SKM-1 (cell line): ENCODE results near the gene ELOVL5.
"Not testable (repeated sequence)": the region's sequence is repeated elsewhere in the genome, so short reads cannot be mapped to it uniquely, and the experiment has no call there.

Experiments
- DNase-seq: peaks from one replicate; lab custom pipeline; 2025; ENCODE audit not compliant: unreplicated experiment; lab: John Stamatoyannopoulos, UW

The ELOVL5 gene, protein sequence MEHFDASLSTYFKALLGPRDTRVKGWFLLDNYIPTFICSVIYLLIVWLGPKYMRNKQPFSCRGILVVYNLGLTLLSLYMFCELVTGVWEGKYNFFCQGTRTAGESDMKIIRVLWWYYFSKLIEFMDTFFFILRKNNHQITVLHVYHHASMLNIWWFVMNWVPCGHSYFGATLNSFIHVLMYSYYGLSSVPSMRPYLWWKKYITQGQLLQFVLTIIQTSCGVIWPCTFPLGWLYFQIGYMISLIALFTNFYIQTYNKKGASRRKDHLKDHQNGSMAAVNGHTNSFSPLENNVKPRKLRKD

DNA sequence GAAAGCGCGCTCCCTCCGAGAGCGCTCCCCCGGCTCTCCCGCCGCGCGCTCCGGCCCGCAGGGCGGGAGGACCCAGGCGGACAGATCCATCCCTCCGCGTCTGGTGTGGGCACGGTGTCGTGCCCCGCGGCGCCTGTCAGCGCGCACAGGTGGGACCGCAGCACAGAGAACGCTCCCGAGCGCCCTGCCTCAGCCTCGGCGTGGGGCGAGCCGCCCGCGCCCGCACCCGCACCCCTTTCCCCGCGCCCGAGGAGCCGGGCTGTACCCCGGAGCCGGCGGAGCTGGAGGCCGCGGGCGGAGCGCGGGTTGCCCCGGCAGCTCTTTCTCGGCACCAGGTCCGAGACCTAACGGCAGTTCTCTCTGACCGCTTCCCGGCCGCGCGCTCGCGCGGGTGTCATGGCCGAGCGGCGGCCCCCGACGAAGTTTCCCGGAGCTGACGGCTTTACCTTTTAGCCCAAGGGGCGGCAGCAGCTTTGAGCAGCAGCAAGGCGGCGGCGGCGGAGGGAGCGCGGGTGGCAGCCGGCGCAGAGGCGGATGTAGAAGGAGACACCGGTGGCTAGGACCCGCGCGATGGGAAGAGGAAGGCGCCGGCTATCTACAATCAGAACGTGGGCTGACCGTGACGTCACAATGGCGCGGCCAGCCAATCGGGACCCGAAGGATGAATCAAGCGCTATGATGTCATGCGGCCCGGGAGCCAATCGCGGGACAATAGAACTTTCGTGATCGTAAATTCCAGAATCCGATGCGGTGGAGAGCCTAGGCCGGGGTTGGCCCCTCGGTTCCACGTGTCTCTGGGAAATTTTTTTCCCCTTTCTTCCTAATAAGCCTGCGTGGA is at the start of gene ELOVL5:
Gene ELOVL5 (minus strand): TSS at position 580 of the 838 bp plus-strand sequence. CDS start 53,251 bp downstream, outside the sequence.
- peak; percentile 70 for DNase-seq

DNA sequence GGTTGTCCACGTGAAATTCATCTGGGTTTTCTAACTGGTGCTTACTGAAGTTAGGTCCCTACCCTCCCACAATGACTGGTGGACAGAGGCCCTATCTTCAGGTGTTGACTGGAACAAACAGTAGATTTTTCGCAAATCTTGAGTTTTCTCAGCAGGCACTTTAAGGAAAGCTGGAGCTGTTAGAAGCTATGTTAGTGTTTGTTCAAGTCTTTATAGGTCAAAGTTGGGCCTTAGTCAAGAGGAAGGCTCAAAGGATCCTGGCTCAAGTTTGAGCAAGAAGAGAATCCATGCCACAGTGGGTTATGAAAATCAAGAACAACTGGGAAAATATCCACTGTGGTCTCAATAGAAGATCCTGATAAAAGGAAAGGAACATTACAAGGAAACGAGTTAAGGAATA is 48.5 kb upstream of the ELOVL5 start:
- no peak for DNase-seq

DNA sequence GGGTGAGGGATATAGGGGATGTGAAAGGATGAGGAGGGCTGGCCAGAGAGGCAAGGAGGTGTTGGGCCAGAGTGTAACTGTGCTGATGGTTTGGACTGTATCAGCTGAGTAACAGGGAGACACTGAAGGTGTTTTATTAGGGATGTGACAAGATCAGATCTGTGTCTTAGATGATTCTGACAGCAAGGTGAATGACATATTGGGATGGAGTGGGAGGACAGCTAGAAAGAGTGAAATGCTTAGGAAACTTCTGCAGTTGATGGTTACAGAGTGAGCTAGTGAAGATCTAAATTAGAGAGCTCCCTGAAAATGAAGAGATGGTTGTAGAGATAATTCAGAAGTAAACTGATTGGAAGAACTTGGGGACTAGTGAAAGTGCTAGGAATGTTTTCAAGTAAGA is 47.2 kb upstream of the ELOVL5 start:
- DNase-seq = no peak

DNA sequence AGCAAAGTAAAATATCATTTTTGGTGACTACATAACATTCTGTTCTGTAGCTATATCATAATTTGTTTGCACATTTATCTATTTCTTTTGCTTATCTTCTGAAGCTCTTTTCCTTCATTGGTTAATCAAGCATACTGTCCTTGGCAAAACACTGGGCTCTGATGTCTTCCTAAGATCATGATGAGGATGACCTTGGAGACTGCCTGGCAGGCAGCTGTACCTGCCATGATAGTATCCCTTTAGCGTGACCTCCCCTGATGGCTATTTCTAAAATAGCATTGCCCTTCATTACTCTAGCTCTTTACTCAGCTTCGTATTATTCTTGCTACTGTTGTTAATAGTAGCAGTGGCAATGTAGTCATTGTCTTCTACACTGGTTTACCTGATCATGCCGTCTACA is 46.0 kb upstream of the ELOVL5 start:
- DNase-seq = no peak

DNA sequence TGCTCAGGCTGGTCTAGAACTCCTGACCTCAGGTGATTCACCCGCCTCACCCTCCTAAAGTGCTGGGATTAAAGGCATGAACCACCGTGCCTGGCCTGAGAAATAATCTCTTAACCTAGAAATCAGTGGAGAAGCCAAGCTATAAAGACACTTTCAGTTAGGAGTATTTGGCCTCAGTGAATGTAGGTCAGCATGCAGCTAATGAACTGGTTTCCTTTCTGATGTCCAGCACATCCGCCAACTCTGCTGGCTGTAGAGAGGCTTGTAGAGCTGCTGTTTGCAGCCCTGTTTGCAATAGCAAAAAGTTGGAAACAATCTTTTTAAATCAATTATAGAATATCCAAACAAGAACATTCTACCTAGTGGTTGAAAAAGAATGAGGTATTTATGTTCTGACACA is 42.4 kb upstream of the ELOVL5 start:
- no peak for DNase-seq

DNA sequence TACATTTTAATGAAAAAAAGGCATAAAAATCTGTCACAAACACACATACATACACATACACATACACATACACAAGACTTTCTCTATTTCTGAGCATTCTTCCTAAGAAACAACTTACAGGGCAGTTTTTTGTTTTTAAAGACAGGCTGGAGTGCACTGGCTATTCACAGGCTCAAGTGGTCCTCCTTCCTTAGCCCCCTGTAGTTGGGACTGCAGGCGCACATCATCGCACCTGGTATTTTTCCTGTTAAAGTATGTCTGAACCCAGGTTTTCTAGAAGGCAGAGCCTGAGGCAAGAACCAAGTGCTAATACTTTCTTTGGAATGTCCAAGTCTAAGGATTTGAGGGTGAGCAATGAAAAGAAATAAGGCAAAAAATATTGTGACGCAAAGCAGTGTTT is 41.3 kb upstream of the ELOVL5 start:
- no peak for DNase-seq

DNA sequence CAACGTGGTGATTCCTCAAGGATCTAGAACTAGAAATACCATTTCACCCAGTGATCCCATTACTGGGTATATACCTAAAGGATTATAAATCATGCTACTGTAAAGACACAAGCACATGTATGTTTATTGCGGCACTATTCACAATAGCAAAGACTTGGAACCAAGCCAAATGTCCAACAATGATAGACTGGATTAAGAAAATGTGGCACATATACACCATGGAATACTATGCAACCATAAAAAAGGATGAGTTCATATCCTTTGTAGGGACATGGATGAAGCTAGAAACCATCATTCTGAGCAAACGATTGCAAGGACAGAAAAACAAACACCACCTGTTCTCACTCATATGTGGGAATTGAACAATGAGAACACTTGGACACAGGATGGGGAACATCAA is 39.9 kb upstream of the ELOVL5 start:
- DNase-seq = not testable (repeated sequence)

DNA sequence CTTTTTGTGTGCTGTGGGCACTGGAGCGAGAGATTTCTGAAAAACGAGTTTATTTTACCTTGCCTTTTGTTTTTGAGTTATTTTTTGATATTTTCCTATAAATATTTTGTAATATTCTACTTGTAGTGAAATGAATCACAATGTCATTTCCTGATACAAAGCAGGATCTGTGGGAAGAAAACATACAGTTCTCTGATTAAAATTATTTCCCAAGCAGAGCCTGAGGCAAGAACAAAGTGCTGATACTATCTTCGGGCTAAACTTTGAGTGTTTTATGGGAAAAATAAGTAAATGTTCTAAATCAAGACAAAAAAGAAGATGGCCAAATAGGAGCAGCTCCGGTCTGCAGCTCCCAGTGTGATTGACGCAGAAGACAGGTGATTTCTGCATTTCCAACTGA is 33.7 kb upstream of the ELOVL5 start:
- no peak for DNase-seq

DNA sequence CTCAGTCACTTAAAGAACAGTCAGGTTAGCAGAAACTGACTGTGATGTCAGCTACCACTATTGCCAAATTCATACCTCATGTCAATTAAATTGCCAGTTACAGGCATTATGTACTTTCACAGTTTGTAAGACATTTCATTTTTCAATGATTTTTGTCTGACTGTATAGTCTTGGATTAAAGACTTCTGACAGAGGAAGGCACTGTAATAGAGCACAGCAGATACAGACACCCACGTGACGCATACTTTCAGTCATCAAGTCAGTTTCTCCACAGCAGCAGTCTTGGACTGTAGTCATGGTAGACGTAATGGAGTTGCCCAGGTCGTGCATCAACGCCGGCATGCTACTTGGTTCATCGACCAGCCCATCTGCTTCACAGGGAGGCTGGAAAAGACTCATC is 29.5 kb upstream of the ELOVL5 start:
- DNase-seq = no peak

DNA sequence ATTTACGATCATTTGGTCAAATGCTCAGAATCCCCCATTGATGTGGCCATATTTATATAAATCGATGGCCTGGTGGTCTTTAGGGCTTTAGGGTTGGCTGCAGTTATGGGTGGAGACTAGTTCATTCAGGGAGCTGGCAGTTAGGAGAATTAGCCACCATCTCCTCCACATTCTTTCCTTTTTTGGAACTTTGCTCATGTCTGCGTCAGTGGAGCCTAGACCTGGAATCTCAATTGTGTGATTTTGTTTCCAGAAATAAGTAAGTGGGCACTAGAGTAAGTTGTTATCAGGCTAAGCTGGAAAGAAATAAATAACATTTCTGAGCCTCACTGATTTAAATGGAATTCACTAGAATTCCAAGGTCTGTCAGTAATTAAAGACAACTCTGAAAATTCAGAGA is 29.0 kb upstream of the ELOVL5 start:
- DNase-seq = no peak

DNA sequence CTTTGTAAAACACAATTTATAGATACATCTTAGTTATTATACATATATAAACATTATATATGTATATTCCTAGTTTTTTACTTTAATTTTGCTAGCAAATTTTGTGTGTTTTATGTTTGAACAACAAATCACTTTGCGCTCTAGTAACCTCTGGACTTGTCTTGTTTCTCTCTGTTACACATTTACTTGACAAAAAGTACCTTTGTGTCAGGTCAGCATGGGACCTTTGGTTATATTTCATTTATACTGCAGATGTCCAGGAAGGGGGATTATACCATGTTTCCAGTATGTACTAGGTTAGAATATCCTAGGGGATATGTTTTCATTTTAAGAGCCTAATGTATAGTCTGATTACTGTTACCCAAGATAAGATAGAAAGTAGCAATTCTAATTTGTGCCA is 28.5 kb upstream of the ELOVL5 start:
- no peak for DNase-seq

DNA sequence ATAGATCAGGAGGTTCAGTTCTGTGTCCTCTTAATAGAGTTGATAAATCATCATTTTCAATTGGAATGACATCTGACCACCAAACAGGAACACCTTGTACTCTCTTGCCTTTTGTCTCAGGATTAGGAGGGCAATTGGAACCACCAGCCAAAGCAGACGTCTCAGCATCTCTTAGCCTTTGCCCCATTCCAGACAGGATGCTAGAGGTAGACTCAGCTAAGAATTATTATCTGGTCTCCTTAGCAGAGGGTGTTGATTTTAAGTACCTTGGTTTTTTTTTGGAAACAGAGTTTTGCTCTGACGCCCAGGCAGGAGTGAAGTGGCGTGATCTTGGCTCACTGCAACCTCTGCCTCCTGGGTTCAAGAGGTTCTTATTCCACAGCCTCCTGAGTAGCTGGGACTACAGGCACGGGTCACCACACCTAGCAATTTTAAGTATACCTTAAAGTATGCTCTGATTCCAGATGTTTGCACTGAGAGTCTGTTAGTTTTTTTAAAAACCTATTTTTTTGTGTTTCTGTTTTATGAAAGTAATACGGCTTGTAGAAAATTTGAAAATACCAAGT is 28.0 kb upstream of the ELOVL5 start:
- no peak for DNase-seq

DNA sequence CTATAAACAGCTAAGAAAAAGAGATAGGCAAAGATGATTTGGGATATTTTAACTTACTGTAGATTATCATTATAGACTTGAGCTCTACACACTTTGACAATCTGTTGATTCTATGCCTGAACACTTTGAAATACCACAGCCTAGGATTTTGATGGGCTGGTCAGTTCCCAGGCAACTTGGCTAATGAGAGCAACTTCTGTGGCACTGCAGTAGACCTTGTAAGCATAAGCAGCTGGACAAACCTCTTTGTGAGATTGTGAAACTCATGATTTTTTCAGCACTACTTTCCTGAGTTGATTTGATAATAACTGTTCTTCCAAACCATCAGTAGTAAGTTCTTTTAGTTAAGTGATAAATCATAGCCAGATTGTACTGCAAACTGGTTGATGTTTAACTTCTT is 27.1 kb upstream of the ELOVL5 start:
- no peak for DNase-seq

DNA sequence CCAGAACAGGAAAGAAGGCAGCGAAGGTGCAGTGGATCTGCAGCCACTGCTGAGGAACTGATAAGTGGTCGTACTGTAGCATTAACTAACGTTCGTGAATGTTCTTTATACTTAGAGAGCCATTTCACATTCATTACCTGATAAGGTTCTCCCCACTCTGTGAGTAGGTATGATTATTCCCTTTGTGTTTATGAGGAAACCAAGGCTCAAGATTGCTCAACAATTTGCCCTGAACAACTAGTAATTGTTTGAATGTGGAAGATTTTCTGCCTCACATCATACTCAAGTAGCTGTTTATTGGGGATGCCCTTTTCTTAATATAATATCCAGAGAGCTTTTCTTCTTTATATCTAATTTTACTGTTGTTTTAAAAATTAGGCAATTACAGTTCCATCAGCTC is 24.9 kb upstream of the ELOVL5 start:
- no peak for DNase-seq

DNA sequence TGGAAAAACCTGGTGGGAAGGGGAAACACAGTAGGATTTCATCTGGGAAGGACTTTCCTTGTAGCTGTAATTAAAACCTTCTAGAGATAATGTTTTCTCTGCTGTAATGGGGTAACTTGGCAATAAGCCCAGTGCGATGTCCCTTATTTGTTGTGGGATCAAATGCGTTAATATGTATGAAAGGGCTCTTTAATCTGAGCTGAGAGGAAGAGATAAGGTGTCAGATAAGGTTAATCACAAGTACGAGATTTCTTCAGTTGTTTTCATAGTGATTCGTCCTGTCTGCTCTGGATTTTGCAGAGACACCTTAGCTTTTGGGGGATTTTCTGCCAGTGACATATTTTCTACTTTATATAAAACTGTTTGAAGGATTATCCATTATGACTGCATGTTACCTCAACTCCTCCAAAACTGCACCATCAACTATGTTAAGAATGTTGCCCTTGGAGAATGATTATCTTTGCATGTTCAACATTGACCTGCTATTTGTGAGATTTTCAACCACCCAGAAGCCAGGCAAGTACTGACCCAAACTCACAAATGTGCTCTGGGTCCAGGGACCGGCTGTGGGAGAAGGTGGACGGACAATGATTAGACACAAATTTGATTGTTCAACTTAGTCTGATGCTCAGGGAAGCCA is 21.2 kb upstream of the ELOVL5 start:
- no peak for DNase-seq

DNA sequence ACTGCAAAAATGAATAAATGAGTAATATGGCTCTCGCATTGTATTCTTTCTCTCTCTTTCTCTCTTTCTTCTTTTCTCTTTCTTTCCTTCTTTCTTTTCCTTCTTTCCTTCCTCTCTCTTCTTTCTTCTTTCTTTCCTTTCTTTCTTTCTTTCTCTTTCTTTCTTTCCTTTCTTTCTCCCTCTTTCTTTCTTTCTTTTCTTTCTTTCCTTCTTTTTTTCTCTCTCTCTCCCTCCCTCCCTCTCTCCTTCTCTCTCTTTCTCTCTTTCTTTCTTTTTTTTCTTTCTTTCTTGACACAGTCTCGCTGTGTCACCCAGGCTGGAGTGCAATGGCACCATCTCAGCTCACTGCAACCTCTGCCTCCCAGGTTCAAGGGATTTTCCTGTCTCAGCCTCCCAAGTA is 20.3 kb upstream of the ELOVL5 start:
- DNase-seq = no peak

DNA sequence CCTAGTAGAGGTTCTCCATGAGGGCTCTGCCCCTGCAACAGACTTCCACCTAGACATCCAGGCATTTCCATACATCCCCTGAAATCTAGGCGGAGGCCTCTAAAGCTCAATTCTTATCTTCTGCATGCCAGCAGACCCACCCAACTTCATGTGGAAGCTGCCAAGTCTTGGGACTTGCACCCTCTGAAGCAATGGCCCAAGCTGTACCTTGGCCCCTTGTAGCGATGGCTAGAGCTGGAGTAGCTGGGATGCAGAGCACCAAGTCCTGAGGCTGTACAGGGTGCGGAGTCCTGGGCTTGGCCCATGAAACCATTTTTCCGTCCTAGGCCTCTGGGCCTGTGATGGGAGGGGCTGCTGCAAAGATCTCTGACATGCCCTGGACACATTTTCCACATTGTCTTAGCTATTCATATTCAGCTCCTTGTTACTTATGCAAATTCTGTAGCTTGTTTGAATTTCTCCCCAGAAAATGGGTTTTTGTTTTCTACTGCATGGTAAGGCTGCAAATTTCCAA is 17.4 kb upstream of the ELOVL5 start:
- no peak for DNase-seq

DNA sequence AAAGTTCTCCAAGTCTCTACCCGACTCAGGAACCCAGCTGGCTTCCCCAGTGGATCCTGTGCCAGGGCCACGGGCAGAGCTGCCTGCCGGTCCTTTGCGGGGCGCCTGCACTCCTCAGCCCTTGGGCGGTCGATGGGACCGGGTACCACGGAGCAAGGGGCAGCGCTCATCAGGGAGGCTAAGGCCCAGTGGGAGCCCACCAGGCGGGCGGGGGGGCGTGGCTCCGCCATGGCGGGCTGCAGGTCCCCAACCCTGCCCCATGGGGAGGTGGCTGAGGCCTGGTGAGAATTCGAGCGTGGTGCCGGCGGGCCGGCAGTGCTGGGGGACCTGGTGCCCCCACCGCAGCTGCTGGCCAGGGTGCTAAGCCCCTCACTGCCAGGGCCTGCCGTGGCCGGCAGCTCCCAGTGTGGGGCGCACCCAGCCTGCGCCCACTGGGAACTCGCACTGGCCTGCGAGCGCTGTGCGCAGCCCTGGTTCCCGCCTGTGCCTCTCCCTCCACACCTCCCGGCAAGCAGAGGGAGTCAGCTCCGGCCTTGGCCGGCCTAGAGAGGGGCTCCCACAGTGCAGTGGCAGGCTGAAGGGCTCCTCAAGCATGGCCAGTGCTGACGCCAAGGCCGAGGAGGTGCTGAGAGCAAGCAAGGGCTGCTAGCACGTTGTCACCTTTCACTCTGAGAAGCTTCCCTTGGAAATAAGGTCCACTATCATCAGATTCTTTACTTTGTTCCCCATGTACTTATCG is 14.8 kb upstream of the ELOVL5 start:
- no peak for DNase-seq

DNA sequence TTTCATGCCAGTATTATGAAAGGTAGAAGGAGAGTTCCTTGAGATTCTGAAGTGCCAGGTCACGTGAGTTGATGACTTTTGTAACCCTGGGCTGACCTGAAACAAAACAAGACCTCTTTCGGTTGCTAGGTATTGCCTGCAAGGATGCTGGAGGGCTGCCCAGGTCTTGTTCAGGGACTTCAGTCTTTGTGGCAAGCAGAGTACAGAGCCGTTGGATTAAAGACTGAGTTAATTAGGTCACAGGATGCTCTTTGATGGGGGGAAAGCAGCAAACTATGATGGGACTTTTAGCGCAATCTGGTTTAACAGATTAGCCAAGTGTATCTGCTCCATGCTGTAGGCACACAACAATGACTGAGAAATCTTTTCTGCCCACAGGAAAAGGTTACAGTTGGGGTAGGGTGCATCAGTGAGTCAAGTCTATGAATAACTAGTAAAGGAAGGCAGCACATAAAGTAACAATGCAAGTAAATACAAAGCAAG is 12.8 kb upstream of the ELOVL5 start:
- DNase-seq = no peak

DNA sequence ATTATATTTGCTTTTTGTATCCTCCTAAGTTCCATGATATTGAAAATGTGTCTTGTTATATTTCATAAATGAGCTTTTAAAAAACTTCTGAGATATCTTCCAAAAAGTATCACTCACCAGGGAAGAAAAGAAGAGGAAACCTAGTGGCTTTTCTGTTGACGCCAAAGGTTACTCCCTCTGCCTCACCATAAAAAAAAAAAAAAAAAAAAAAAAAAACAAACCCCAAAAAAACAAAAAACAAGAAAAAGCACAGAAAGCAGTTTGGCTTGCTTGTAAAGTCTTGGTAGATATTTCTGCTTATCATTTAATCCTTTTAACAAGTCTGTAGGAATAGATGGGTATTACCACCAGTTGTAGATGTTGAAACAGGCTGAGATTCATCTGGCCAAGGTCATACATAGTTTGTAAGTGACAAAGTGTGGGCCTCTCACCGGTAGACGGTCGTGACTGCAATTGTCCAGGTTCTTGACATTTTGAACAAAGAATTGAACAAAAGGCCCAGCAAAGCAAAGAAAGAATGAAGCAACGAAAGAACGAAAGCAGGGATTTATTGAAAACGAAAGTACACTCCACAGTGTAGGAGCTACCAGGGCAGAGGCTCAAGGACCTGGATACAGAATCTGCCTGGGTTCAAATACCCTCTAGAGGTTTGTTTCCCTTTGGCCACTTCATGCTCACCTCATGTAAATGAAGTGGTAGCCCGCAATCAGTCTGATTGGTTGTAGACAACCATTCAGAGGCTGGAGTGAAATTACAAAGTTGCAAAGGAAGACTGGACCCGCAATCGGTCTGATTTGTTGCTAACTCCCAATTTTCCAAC is 11.6 kb upstream of the ELOVL5 start:
- no peak for DNase-seq
